Upper lobe of left lung (tissue), 4 donors: ENCODE results near the gene DEFB131A.
"Not testable (repeated sequence)": the region's sequence is repeated elsewhere in the genome, so short reads cannot be mapped to it uniquely, and the experiment has no call there.

Experiments
- CTCF ChIP-seq, 6 experiments: fragments of 450-650 bp in 4 of 6; fragments of 200-600 bp in 2 of 6; sonication (generic) in 2 of 6; IDR thresholded peaks; one replicate each; pipeline ENCODE4 v1.5.1; 2016 to 2019; ENCODE audit warnings: antibody characterized with exemption in 6 of 6
- POLR2A ChIP-seq, 4 donors: fragments of 450-650 bp; IDR thresholded peaks; one replicate each; pipeline ENCODE4 v1.5.1; 2016 to 2017; ENCODE audit warnings: antibody characterized with exemption in 4 of 4, mild to moderate bottlenecking in 2 of 4
- POLR2AphosphoS5 ChIP-seq, 2 donors: sonication (generic); formaldehyde crosslinking; IDR thresholded peaks; one replicate each; pipeline ENCODE4 v1.5.1; 2017; ENCODE audit warnings: antibody characterized with exemption in 2 of 2

DNA sequence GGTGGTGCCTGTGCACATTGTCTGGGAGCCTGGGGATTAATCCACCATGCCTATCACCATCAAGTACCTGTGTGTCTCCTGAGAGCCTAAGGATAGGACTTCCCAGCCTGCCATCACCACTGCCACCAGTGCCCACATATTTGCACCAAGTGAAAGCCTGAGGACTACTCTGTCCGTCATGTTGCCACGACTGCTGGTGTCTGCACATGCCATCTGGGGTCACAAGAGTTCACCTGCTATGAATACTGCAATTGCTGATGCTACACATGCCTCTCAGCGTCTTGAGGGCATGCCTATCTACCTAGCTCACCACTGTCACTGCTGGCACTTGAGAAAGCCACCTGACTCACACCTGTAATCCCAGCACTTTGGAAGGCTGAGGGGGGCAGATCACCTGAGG lies 37.7 kb upstream of the DEFB131A start:
- TF ChIP-seq POLR2A, CTCF, POLR2AphosphoS5 (IDR thresholded peaks at IDR 0.05): not testable (repeated sequence)
